Suppressor macrophage treated with lipopolysaccharide for 1 hour (primary cell): ENCODE results near the gene SEBOX.
"Not testable (repeated sequence)": the region's sequence is repeated elsewhere in the genome, so short reads cannot be mapped to it uniquely, and the experiment has no call there.

Experiments
- DNase-seq, 3 donors: peaks; one replicate each; pipeline ENCODE4 v3.0.0-alpha.2; 2020 to 2022

SEBOX gene

DNA sequence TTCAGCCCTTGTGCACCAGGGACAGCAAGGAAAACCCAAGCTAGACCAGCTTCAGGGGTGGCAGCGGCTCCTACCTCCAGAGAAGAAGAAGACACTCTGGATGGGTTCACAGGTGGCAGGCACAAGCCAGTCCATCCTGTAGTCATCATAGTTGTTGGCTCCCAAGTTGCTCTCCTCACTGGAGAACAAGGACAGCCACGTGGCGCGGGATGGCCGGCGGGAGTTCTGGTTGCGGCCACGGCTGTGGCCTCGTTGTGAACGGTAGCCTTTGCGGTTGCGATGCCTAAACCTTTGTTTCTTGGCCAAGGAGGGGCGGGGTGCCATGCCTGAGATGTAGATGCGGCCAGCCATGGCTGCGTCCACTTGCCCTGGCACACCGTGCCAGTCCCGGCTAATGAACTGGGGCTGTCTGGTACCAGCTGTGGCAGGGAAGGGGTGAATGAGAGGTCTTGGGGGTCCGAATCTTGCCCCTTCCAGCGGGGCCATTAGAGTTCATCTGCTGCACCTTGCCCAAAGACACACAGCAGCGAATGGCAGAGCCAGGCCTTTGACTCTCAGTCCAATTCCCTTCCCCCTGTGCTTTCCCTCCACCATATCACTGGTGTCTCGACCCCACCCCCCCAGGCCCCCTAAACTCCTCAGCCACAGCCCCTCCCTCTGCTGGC, 2.8 kb upstream of the SEBOX start:
- no peak for DNase-seq

DNA sequence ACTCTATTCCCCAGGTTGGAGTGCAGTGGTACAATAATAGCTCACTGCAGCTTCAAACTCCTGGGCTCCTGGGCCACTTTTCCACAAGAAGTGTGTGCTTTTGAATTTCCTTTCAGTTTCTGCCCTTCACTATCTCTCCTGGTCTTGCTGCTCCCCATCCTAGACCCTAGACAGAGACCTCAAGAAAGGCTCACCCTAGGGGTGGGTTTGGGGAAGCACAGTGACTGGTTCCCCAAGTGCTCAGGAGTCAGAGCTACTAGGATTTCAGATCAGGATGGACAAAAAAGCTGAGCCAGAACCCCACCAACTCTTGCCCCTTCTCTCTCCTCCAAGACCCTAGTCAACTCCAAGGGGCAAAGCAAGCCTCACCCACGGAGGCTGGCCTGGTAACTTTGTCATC, 1.6 kb upstream of the SEBOX start:
- DNase-seq = no peak

DNA sequence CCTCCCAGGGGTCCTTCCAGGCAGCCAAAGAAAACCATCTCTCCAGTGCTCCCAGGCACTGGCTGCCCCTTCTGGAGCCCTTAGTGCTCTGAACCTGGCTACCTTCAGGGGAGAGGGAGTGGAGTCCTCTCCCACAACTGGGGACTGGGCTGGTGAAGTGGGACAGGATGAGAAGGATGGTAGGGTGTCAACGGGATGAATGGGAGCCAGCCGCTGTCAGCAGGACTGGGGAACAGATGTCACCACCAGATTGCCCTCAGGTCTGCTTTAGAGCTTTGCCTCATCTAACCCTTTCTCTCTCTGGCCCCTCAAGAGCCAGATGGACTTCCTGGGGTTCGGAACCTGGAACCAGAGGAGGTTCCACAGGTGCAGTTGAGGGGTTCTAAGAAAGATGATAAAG, 488 bp upstream of the SEBOX start:
- no peak for DNase-seq

DNA sequence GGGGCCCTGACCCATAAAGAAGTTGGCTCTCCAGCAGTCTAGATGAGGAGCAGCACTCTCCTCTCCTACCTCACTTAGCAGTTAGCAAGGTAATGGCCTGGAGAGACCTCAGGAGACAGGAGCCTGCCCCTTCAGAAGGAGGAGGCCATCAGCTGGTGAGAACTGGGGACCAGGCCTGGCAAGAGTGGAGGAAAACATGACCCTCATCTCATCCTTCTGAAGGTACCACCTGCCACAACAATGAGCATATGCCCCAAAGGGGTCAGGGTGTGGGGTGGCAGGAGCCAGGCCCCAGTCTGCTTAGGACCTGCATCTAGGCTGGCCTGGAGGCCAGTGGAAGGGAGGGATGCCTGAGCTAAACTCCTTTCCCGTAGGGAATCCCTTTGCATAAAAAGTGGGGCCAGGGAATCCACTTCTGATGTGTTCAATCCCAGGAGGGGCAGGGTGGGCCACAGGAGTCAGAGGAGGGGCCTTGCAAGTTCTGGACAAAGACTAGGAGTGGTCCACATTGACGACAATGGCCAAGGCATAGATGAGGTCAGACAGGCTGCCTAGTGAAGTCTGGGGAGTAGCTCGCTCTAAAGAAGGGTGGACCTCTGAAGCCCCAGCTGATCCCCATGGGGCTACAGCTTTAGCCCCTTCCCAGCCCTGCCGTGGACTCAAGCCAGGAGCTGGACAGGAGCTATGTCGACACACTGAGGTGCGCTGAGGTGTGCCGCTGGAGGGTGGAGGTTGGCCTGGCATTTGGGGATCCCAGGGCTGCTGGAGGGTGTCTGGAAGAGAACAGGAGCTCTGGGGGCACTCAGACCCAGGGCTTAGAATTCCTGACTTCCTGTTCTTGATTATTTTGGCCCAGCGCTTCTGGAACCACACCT, 986 bp downstream of the SEBOX start:
- no peak for DNase-seq

DNA sequence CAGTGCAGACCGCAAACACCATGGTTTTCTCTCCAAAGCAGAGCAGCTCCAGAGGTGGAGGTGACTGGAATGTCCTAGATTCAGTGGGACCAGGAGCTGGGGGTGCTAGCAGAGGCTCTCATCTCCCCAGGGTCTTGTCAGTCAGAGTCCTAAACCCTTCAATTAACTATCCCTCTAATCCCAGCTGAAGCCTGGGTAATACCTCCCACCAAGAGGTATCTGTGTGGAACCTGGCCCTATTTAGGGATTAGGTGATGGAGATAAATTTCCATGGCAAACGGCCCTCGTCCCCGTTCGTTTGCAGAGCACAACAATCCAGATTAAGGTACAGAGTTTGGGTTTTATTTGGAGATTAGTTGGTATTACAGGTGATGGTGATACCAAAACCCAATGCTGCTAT, 1.8 kb downstream of the SEBOX start:
- DNase-seq = no peak

DNA sequence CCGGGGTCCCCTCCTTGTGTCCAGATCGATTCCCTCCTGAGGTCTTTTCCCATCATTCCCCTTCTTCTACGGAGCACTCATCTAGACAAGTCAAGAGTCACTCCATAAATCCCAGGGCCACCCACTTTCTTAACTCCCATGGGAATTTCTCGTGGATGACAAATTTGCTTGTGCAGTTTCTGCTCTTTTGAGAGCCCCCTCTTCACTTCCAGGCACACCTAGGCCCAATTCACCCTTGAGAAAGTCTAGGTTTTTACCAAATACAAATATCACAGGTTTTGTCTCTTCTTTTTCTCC, 7.2 kb downstream of the SEBOX start:
- no peak for DNase-seq

DNA sequence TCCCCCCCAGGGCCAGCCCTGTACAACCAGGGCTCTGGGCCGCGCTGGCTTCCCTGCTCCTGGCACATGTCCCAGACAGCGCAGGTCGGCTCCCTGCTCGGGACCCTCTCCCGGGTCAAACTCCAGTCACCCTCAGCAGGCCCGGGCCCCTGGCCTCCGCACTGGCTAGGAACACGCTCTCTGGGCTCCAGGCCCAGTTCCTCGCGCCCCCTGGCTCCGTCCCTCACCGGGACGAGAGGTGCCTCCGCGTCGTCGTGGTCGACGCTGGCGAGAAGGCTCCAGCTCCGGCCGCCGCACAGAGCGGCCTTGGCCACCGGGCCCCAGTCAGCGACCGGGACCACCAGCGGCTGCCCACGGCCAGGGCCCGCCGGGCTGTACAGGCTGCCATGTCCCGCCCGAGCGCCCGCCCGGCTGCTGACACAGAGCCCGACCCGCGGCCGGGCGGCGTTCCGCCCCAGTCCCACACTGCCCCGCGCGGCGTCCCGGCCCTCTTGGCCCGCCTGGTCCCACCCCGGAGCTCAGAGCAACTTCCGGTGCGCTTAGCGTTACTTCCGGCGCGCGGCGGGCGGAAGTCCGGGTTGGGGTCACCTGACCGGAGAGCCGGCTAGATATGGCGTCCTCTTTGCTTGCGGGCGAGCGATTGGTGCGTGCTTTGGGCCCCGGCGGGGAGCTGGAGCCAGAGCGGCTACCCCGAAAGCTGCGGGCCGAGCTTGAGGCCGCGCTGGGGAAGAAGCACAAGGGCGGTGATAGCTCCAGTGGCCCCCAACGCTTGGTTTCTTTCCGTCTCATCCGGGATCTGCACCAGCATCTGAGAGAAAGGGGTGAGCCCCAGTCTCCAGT, 7.7 kb downstream of the SEBOX start, which contains the start of gene POLDIP2:
Gene POLDIP2 (minus strand): TSS at position 467 of the 840 bp plus-strand sequence. CDS start 79 bp downstream, at position 388.
- peak; percentile 97 to 99 (median 98) for DNase-seq

DNA sequence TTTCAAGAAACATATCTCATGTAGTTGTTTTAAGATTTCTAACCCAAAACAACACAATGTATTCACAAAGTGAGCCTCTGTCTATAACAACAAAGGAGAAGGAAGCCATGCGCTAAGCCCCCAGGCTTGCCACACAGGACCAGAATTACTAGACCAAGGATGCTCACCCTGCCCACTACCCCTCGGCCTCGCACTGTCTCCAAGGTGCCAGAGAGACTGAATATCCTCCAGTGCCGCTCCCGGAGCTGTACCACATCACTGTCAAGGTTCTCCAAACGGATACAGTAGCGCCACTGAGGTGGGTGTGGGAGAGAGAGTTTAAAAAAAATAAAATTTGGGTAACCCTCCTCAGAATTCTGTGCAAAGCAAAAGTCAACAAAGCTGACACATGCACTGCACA, 14.7 kb downstream of the SEBOX start:
- DNase-seq = no peak

DNA sequence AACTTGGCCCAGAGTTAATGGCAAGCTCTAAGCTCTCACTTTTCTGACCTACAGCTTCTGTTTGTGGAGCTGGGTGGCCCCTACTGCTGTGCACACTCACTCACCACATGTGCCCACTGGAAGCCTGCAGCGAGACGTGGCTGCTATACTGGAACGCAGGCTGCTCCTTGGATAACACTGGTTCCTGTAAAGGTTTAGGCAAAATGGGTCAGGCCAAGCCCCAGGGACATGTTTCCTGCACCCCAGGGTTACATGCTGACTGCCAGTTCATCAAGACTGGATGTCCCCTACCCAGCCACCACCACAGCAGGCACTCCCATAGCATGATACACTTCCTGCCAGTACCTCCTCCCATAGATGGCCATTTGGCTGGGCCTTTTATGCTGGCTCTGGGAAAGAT, 16.0 kb downstream of the SEBOX start:
- no peak for DNase-seq

DNA sequence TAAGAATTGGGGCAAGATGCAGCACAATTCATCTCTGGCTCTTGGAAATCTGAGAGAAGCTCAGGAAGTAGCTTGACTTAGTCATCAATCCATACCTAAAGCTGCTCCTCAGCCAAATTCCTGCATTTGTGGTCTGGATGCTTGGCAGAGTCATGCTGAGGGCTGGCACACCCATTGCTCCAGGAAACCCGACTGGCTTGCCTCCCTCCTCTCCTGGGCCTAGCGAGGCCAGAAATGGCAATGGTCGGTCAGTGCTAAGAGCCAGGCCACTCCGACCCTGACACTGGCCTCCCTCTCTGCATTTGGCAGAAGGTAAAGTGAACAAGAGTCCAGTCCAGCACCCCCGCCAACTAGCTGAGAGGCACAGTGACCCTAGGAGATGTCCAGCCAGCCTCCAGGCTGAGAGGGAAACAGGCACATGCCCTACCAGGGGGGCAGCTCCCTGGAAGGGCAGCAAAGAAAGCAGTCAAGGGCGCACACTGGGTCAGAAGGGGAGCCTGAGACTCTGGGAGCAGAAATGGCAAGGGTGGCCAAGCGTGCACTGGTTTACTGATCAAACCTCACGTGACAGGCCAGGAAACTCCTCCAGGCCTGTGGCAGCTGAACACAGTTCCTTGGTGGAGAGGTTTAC, 17.6 kb downstream of the SEBOX start:
- DNase-seq = no peak

DNA sequence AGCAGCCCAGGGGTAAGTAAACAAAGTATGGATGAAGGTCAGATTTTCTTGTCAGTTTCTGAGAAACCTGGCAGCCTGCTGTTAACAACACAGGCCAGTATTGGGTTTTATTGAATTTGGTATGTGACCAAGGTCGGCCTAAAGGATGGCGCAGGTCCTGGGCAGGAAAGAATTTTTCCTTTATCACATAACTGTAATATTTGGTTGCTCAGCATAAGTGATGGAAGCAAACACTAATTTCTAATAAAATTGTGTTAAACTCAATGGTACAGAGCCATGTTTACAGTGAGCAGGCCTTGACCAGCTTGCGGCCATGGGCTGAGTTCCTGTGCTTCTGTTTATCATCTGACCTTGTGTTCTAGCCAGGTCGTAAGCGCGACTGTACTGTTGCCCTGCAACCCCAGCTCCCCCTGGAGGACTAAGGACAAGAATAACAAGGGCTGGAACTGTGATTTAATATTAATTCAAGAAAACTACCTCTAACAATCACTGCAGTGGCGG, 18.2 kb downstream of the SEBOX start:
- no peak for DNase-seq

DNA sequence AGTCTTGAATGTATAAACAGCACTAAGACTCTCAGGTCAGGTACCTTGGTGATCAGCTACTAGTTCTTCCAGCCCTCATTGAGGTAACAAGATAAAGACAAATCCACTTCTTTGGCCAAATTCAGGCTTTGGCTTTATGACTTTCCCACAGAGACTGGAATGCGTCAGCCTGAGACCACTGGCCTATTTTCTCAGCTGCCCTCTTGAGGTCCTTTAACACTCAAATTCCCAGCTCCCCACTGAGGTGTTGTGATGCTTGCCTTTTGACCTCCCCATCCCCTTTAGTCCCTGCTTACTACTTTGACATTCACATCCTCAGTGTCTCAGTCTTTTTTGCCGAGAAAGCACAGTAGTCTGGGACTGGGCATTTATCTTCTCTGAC, 18.8 kb downstream of the SEBOX start:
- DNase-seq = no peak

DNA sequence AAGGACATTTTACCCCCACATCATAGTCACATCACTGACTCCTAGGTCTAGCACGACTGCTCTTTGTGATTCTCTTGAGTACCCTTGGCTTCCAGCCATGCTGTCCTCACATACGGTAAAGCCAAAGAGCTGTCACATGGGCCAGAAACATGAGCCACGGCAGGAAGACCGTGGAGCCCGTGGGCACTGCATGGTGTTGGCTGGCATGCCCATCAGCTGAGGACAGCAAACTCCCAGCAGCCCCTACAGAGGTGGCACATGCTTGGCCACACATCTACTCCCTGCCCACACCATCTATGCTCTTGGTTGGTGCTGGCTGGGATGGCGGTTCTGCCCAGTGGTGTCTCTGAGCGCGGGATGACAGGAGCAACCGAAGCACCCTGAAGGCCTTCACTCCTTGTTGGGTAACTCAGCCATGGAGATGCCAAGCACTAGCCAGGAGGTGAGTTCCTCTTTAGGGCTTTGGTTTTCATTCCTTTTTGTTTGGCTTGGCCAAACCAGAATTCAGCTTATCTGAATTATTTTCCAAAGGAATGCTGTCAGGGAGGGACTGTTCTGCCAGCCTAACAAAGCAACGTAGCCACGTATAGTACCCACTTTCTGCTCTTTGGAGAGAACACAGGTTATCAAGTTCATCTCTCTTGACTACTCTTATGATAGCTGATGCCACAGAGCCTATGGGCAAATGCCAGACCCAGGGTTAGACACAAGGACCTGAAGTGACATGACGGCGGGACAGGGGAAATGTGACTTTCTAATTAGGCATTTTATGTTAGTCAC, 19.4 kb downstream of the SEBOX start:
- DNase-seq = no peak

DNA sequence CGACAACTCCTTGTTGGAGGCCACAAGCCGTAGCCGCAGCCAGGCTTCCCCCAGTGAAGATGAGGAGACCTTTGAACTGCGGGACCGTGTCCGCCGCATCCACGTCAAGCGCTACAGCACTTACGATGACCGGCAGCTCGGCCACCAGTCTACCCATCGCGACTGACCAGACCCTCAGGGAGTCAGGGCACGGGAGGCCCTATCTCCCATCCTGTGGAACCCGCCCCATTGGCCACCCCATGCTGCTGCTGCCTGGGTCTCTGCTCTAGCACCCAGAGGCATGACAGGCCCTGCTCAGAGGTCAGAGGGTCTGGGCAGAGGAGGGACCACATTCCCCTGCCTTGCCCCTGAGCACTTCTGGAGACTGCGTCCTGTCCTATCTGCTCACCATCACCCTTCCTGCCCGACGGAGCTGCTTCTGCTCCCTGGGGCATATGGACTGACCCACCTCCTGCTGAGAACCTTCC, 20.5 kb downstream of the SEBOX start:
- DNase-seq = no peak

DNA sequence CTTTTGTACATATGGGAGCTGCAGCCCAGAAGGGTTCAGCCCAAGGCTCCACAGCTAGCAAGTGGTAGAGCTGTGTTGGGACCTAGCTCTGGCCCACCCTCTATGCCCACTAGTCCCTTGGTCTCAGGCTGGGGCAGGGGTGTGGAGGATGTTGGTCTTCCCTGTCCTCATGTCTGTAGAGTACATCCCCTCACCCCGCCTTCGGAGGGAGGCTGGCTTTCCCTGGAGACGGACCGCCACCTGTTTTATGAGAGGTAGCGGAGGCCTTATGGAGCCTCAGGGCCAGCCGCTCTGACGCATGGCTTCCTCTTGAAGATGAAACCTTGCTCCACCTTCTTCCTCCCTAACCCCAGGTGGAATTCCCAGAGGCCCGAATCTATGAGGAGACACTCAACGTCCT, 21.0 kb downstream of the SEBOX start:
- no peak for DNase-seq

DNA sequence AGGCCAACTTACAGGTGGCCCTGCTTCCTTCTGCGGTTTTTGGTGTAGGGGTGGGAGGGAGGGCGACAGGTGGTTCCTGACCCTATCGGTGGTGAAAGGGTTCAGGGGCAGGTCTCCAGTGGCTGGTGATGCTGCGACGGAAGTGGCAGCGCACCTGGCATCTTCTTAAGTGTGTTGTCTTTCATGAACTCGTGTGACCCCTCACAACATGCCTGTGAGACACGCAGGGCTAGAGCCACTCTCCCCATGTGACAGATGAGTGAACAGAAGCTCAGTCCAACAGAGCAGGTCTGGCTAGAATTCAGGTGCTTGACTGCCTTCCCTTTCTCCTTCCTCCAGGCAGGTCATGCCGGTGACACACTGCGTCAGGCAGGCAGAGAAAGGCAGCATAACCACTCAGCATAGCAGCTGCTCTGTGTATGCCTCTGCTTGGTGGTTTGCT, 21.5 kb downstream of the SEBOX start:
- DNase-seq = no peak

DNA sequence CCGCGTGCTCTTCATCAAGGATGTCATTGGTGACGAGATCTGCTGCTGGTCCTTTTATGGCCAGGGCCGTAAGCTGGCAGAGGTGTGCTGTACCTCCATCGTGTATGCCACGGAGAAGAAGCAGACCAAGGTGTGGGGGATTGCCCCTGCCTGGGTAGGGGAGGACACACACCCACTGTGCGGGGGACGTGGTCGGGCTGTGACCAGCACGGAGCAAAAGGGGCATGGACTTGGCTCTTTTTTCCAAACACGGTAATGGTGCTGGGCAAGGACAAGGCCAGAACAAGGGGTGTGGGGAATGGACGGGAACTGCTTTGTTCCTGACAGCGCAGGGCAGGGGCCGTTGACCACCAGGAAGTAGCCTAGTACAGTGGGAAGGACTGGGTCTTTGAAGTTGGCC, 22.7 kb downstream of the SEBOX start:
- no peak for DNase-seq

DNA sequence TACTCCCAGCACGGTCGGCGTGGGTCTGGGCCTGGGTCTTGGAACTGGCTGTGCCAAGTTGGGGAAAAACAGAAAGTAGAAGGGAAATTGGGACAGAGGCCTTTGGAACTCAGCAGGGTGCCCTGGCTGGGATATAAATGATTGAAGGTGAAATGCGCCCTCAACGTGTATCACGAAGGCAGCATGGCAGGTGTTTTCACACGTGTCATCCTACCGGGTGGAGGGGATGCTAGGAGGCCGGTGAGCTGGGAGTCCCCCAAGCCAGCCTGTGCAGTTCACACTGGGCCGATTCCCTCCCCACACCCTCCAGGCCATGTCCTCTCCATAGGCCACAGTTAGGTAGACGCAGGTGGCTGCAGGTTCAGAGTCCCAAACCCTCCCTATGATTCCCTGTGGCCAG, 23.5 kb downstream of the SEBOX start:
- no peak for DNase-seq

DNA sequence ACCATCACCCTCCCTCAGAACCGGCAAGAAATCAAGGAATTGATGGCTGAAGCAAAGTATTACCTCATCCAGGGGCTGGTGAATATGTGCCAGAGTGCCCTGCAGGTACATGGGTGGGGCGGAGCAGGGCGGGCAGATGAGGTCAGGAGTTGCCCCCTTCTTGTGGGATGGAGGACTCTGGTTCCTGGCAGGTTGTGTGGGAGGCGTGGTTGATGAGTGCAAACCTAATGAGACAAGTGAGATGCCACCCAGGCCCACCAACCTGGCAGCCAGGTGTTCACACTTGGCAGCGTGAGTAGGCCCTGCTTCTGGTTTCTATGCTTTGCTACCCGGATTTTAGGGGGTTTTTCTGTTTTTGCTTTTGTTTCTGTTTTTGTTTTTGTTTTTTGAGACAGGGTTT, 24.6 kb downstream of the SEBOX start:
- no peak for DNase-seq

DNA sequence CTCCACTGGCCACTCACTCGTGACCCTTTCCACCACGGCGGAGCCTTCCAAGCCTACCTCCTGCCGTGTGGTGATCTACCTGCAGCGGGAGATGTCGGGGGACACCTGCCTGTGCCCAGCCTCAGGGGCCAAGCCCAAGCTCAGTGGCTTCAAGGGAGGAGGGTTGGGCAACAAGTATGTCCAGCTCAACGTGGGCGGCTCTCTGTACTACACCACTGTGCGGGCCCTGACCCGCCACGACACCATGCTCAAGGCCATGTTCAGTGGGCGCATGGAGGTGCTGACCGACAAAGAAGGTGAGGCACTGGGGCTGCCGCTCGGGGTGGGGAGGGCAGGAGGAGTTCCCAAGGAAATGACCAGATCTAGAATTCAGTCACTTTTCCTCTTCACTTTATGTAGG, 25.6 kb downstream of the SEBOX start:
- no peak for DNase-seq

DNA sequence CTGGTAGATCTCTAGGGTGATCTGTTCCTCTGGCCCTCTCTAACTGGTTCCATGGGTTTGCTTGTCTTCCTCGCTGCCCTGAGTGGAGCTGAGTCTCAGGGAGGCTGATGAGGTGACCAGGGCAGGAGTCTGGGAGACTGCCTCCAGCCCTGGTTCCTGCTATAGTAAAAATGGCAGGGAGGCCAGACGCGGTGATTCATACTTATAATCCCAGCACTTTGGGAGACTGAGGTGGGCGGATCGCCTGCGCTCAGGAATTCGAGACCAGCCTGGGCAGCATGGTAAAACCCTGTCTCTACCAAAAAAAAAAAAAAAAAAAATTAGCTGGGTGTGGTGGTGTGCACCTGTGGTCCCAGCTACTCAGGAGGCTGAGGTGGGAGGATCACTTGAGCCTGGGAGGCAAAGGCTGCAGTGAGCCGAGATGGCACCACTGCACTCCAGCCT, 26.2 kb downstream of the SEBOX start:
- DNase-seq = not testable (repeated sequence)
